ENCODE results near the gene MED16. TPM values are rescaled to one million over a fixed set of nuclear protein-coding genes. Genes with fewer than 3 reads are reported as not detected.

The MED16 gene
- total and polyA plus RNA-seq, 10 of the 15 experiments (the other 5 are each of a cell fraction or from before 2014, with no cell fraction given), result 0.56 to 51.1 (median 13.6) TPM

DNA sequence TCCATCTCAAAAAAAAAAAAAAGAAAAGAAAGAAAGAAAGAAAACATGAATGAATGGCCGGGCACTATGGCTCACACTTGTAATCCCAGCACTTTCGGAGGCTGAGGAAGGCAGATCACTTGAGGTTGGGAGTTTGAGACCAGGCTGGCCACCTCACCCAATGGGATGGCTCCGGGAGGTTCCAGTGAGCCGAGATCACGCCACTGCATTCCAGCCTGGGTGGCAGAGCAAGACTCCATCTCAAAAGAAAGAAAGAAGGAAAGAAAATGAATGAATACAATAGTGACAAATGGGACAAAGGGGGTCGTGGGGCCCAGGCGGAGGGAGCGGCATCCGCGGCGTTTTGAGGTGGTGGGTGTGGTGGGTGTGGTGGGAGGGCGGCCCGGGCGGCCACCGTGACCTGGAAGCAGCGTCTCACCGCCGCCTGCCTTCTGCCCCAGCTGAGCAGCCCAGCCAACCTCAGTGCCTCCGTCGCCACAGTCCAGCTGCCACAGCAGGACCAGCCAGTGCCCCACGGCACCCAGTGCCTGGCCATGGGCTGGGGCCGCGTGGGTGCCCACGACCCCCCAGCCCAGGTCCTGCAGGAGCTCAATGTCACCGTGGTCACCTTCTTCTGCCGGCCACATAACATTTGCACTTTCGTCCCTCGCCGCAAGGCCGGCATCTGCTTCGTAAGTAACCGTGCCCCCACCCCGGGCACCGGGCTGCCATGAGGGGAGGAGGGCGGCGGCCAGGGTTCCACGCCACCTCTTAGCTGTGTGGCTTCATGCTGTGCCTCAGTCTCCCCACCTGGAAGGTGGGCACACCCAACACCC lies 47.1 kb downstream of the MED16 start:
- no peaks in the 10 kb centered on the region for H3K79me2 ChIP-seq (ENCODE audit: control insufficient read depth, insufficient read depth, low read length)
- 73% methylated on average over 37 of the region's 37 CpGs for WGBS (ENCODE audit: insufficient coverage, insufficient replicate concordance, low lambda C conversion rate, missing lambda C conversion rate)
- RAD21 ChIA-PET (ENCODE audit: unreplicated experiment), result interaction anchor here (1.2 kb wide), 1 partner anchor 60 kb away, joined by 4 read pairs; no protein-coding TSS in a partner anchor

More for the DNA sequence above, 47.1 kb downstream of the MED16 start:
- Histone ChIP-seq H3K4me1 (ENCODE audit: control insufficient read depth, insufficient read depth, low read length) (peaks cover 2% of the 10 kb centered on the region; the same call in 1 of the 2 replicates), H3K36me3 (ENCODE audit: control insufficient read depth in 2 of 2, insufficient read depth in 2 of 2, low read length in 1 of 2) (no peaks in the 10 kb centered on the region), H3K27ac (ENCODE audit: control insufficient read depth, insufficient read depth) (no peak overlapping the region), H2AFZ (ENCODE audit: control insufficient read depth, low read depth, low read length) (no peak overlapping the region), H3K27me3 (replicated peaks in 1 of 2; ENCODE audit: control insufficient read depth in 2 of 2, insufficient read depth in 2 of 2, low read length in 1 of 2) (no peaks in the 10 kb centered on the region; a peak in 1 of 4 replicates), H4K20me1 (ENCODE audit: control insufficient read depth, insufficient read depth) (no peaks in the 10 kb centered on the region), H3K4me3 (no peak overlapping the region), H3K9ac (ENCODE audit: control insufficient read depth, insufficient read depth, low read length) (no peak overlapping the region), H3K9me3 (replicated peaks; ENCODE audit: control insufficient read depth, insufficient read depth, low read length) (no peaks in the 10 kb centered on the region; the same call in 2 of the 3 replicates), H3K4me2 (ENCODE audit: control insufficient read depth, insufficient read depth) (no peak overlapping the region)
- FAIRE-seq (no peak), DNase-seq (ENCODE audit: low read depth, low spot score) (no peak), ATAC-seq (no peak)
- ChIA-PET SMC1A (ENCODE audit: uncharacterized antibody, unreplicated experiment) (no interaction called here), POLR2A (interaction anchor here (0.9 kb wide), 1 partner anchor 167 kb away, joined by 4 read pairs; no protein-coding TSS in a partner anchor), CTCF (interaction anchor here (1.3 kb wide), 1 partner anchor 18 kb away, joined by 3 read pairs; no protein-coding TSS in a partner anchor)
- intact Hi-C loops (cut with micrococcal nuclease; ENCODE audit: unreplicated experiment), result no loop called here
- no peak for TF ChIP-seq CBFB (IDR thresholded peaks at IDR 0.05; ENCODE audit: low read depth)
- no peak for TF ChIP-seq MEF2B (IDR thresholded peaks at IDR 0.05; ENCODE audit: partially characterized antibody, poor library complexity, severe bottlenecking)
- TF ChIP-seq, protein P1, sequence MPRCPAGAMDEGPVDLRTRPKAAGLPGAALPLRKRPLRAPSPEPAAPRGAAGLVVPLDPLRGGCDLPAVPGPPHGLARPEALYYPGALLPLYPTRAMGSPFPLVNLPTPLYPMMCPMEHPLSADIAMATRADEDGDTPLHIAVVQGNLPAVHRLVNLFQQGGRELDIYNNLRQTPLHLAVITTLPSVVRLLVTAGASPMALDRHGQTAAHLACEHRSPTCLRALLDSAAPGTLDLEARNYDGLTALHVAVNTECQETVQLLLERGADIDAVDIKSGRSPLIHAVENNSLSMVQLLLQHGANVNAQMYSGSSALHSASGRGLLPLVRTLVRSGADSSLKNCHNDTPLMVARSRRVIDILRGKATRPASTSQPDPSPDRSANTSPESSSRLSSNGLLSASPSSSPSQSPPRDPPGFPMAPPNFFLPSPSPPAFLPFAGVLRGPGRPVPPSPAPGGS (IDR thresholded peaks at IDR 0.05; ENCODE audit: borderline replicate concordance, insufficient read depth, low read depth, low read length, poor library complexity, severe bottlenecking), result no peak
- no peak for TF ChIP-seq PAX5 (IDR thresholded peaks at IDR 0.05; ENCODE audit: borderline replicate concordance, low read depth, low read length)
- TF ChIP-seq, protein P2, sequence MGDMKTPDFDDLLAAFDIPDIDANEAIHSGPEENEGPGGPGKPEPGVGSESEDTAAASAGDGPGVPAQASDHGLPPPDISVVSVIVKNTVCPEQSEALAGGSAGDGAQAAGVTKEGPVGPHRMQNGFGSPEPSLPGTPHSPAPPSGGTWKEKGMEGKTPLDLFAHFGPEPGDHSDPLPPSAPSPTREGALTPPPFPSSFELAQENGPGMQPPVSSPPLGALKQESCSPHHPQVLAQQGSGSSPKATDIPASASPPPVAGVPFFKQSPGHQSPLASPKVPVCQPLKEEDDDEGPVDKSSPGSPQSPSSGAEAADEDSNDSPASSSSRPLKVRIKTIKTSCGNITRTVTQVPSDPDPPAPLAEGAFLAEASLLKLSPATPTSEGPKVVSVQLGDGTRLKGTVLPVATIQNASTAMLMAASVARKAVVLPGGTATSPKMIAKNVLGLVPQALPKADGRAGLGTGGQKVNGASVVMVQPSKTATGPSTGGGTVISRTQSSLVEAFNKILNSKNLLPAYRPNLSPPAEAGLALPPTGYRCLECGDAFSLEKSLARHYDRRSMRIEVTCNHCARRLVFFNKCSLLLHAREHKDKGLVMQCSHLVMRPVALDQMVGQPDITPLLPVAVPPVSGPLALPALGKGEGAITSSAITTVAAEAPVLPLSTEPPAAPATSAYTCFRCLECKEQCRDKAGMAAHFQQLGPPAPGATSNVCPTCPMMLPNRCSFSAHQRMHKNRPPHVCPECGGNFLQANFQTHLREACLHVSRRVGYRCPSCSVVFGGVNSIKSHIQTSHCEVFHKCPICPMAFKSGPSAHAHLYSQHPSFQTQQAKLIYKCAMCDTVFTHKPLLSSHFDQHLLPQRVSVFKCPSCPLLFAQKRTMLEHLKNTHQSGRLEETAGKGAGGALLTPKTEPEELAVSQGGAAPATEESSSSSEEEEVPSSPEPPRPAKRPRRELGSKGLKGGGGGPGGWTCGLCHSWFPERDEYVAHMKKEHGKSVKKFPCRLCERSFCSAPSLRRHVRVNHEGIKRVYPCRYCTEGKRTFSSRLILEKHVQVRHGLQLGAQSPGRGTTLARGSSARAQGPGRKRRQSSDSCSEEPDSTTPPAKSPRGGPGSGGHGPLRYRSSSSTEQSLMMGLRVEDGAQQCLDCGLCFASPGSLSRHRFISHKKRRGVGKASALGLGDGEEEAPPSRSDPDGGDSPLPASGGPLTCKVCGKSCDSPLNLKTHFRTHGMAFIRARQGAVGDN (IDR thresholded peaks at IDR 0.05), result no peak
- TF ChIP-seq, protein P3, sequence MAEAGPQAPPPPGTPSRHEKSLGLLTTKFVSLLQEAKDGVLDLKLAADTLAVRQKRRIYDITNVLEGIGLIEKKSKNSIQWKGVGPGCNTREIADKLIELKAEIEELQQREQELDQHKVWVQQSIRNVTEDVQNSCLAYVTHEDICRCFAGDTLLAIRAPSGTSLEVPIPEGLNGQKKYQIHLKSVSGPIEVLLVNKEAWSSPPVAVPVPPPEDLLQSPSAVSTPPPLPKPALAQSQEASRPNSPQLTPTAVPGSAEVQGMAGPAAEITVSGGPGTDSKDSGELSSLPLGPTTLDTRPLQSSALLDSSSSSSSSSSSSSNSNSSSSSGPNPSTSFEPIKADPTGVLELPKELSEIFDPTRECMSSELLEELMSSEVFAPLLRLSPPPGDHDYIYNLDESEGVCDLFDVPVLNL (IDR thresholded peaks at IDR 0.05; ENCODE audit: low read depth, low read length), result no peak
- no peak for TF ChIP-seq CEBPB (IDR thresholded peaks at IDR 0.05; ENCODE audit: borderline replicate concordance in 1 of 2, low read depth in 2 of 2, low read length in 2 of 2)
- TF ChIP-seq KLF5 (IDR thresholded peaks at IDR 0.05; ENCODE audit: partially characterized antibody), result no peak
- TF ChIP-seq STAT3 (IDR thresholded peaks at IDR 0.05; ENCODE audit: low read depth, low read length), result no peak
- in situ Hi-C loops (cut with MboI), result no loop called here
- BruUV-seq (replicated peaks), result no TSS peak
